GM18507 (cell line): ENCODE data around the gene NLGN1.

ENCODE experiments used
- DNase-seq: peaks from one replicate; pipeline ENCODE4 v3.0.0; 2011; ENCODE audit warnings: low read depth; ENCODE audit not compliant: insufficient read length; ENCODE audit errors: extremely low spot score
- FAIRE-seq: peaks from 2 replicates; lab custom pipeline; 2011; peaks lifted over from hg19 to GRCh38; lab: Jason Lieb, UNC

The NLGN1 gene

DNA sequence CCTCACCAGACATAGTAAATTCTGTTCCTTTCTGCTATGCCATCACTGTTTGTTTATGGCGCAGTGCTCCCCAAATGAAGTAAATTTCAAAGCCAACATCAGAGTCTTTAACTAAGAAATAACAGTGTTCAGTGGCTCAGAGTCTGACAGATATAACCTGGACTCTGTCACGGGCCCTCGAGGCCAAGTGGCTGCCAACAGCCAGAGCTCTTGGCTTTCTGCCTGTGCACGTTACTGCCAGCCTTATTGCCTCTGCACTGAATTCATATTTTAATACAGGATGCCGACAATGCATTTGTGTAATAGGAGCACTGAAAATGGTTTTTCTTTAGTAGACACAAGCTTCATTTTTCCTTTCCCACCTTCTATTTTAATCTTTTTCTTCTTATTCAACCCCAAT is 219.9 kb downstream of the NLGN1 start:
- FAIRE-seq (no peak), DNase-seq (no peak)

- DNase-seq (no peak), FAIRE-seq (no peak)
Observed at GRCh38 chr3:173618148-173618547, 220.6 kb downstream of the NLGN1 start.

GRCh38 chr3:173618703-173619102 is 221.2 kb downstream of the NLGN1 start:
- FAIRE-seq (no peak), DNase-seq (no peak)

- FAIRE-seq = no peak
- no peak for DNase-seq
Observed at GRCh38 chr3:173622166-173622565, 224.6 kb downstream of the NLGN1 start.

DNA sequence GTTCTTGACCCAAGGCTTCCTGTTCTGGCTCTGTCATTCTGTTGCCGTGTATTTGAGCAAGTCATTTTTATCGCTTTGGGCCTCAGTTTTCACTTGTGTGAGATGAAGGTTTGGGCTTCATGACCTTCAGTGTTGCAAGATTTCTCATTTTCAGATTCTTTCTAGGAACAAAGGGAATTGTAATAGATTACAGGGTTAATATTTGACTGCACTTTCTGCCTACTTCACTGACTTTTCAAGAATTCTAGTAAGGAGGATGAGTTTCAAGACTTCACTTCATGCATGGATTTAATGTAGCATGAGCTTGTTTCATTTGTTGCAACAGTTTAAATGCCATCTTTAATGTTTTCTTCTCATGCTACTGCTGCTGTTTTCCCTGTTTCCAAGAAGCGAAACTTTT is 226.5 kb downstream of the NLGN1 start:
- DNase-seq (no peak), FAIRE-seq (no peak)

DNA sequence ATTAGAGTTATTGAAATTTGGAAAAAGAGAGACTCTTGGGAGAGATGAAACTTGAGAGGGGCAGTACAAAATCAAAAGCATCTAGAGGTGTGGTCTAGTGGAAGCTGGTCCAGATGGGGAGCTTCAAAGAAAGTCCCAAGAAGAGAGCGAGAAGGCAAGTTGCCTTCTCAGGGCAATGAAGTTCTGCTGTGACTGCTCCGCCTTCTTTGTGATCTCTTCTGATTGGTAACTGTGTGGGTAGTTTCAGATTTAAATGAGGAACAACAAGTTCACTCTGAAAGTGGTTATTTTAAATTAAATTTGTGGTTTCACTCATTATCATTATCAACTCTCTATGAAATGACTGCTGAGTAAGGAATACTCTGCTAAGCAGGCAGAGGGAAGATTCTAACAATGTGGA is 233.3 kb downstream of the NLGN1 start:
- FAIRE-seq (no peak), DNase-seq (no peak)

- no peak for DNase-seq
- no peak for FAIRE-seq
Observed at GRCh38 chr3:173632945-173633344, 235.4 kb downstream of the NLGN1 start.

- DNase-seq (no peak), FAIRE-seq (no peak)
Observed at GRCh38 chr3:173635826-173636225, 238.3 kb downstream of the NLGN1 start.

- FAIRE-seq (no peak), DNase-seq (no peak)
Observed at GRCh38 chr3:173639098-173639497, 241.6 kb downstream of the NLGN1 start.

- FAIRE-seq (no peak), DNase-seq (no peak)
Observed at GRCh38 chr3:173641696-173642095, 244.2 kb downstream of the NLGN1 start.

GRCh38 chr3:173644086-173645082 is 246.8 kb downstream of the NLGN1 start:
- no peak for DNase-seq
- FAIRE-seq = no peak

DNA sequence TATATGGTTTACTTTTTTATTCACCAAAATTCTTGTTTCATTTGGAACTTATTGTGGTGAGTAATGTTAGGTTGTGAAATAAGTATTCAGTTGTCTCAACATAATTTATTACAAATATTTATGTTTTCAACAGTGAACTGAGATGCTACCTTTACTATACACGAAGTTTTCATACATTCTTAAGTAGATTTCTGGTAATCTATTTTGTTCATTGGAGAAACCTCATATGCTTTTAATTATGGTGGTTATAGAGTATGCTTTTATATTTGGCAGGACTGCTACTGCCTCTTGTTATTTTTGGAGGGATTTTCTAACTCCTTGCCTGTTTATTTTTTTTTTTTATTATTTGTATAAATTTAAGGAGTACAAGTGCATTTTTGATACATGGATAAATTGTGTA is 253.1 kb downstream of the NLGN1 start:
- FAIRE-seq (no peak), DNase-seq (no peak)

GRCh38 chr3:173652093-173652492 is 254.5 kb downstream of the NLGN1 start:
- FAIRE-seq = no peak
- DNase-seq = no peak

DNA sequence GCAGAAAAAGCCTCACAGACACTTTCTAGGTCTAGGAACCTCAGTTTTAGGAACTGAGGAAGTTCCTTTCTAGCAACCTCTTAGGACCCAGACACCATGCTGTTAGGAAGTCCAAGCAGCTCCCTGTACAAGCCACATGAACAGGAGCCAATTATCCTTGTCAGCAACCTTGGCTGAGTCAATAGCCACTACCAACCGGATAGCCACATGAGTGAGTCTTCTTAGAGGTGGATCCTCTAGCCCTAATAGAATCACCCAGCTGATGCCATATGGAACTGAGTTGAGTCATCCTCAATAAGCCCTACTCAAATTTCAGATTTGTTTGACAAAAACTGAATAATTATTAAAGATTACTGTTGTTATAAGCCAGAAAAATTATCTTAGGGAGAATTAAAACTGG is 256.2 kb downstream of the NLGN1 start:
- no peak for FAIRE-seq
- DNase-seq = no peak

GRCh38 chr3:173659972-173660371 is 262.4 kb downstream of the NLGN1 start:
- no peak for FAIRE-seq
- DNase-seq = no peak

- FAIRE-seq (no peak), DNase-seq (no peak)
Observed at GRCh38 chr3:173660645-173661299, 263.2 kb downstream of the NLGN1 start.

DNA sequence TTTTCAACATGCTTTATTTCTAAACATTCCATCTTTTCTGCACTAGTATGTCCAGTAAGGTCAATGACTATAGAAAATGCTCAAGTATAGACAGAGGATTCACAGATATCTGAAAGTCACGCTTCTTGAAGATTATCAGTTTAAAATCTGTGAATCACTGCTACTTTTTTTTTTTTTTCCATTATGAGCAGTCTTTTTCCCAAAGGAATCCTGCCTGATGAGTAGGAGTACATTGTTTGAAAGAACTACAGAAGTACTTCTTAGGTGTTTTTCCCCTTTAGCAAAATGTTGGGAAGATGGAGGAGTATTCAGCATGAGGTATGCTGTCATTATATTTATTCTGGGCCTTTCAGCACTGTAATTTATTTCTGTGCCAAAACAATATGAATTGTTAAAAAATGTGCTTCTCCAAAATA is 266.2 kb downstream of the NLGN1 start:
- no peak for FAIRE-seq
- no peak for DNase-seq

GRCh38 chr3:173676094-173676493 is 278.6 kb downstream of the NLGN1 start:
- FAIRE-seq (no peak), DNase-seq (no peak)

DNA sequence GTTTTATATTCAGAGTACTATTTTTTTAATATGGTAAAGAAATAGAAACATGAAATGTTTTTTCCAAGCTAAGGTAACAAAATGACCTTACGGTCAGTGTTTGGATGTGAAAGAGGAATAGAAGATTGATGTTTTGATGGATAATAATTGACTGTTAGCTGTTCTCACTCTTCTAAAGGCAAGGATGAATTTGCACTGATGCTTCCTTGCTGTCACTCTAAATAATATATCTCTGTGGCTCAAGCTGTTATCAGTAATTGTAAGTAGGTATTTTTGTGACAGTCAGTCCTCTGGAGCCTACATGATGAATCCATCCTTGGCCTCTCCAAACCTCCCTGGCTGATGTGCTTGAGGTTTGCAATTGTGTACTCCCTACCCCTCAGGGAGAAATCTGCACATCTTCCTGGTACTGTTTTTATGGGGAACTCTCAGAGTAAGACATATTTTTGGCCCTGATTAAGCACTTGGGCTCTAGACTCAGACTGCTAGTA is 283.7 kb downstream of the NLGN1 start:
- no peak for FAIRE-seq
- DNase-seq = no peak

DNA sequence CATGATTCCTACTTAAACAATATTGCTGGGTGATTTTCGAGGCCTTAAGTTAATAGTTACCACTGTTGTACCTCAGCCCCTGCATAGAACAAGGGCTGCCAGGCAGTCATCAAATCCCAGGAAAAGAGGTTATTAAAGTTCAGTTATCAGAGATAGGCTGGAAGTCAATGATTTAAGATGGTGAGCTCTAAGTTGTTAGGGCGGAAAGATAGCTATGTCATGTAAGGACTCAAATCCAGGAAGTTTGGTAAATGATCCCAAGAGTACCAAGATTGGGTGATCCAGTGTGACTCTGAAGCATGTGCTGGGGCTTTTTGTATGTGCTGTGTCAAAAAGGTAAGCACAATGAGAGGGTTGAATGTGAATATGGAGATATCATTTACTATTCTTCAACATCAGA is 287.9 kb downstream of the NLGN1 start:
- DNase-seq = no peak
- FAIRE-seq = no peak
